Urothelium cell line (cell line): ENCODE results near the gene CAPN13.
A peak's percentile ranks its signal among the peaks of the same experiment; 100 is the strongest.

Source experiments
- DNase-seq: peaks from one replicate; pipeline ENCODE4 v3.0.0; 2011; ENCODE audit warnings: low spot score, mixed read lengths
- FAIRE-seq: peaks from 2 replicates; lab custom pipeline; 2011; peaks lifted over from hg19 to GRCh38; lab: Jason Lieb, UNC

CAPN13 gene

GRCh38 chr2:30765876-30766470 lies 41.3 kb downstream of the CAPN13 start:
- FAIRE-seq (no peak), DNase-seq (no peak)

DNA sequence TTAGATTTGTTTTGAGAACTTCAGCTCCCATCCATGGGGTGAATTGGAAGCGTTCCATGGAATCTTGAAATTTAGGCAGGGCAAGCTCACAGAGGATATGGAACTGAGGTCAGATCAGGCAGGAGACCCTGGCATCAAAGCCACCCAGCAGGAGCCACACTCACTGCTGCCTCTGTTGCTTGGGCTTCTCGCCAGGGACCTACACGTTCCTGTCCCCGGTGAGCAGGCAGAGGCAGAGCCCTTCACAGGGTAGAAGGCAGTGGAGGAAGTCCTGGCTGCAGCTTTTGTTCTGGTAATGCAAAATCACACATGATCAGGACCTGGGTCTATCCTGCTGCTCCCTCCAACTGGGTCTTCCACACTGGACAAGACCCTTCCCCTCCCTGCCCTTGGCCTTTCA lies 42.1 kb downstream of the CAPN13 start:
- FAIRE-seq (no peak), DNase-seq (no peak)

DNA sequence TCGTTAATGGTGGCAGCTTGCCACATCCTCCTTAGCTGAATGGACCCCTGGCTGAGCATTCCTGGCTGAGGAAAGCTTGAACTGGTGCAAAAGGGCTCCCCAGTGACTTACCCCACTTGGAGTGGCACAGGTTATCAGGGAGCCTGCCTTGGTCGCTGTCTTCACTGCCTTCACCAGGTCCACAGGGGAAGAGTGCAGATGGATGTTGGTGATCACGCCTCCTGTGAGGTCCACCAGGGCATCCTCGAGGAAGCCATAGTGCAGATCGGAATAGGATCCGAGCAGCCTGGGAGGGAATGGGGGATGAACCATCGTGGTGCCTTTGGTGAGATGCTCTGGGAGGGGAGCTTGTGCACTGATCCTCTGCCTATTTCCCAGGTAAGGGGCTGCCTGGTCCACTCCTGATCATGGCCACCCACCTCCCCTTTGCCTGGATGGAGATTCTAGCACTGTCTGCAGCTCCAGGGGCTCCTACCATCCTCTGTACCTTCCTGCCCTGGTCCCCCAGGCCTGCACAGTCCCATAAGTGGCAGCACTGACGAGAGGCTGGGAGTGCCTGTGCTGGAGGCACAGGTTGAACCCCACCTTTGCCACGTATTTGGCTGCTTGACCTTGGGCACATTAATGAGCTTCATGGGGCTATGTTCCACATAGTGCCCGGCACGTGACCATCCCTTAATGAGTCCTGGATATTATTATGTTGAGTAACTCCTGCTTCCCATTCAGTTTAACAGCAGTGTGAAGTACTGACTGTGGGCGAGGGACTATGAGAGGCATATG lies 43.0 kb downstream of the CAPN13 start:
- peak; percentile 61 for FAIRE-seq

GRCh38 chr2:30763151-30763660 lies 44.0 kb downstream of the CAPN13 start:
- FAIRE-seq (no peak), DNase-seq (no peak)

More for the DNA sequence above, 43.0 kb downstream of the CAPN13 start:
- no peak for DNase-seq

DNA sequence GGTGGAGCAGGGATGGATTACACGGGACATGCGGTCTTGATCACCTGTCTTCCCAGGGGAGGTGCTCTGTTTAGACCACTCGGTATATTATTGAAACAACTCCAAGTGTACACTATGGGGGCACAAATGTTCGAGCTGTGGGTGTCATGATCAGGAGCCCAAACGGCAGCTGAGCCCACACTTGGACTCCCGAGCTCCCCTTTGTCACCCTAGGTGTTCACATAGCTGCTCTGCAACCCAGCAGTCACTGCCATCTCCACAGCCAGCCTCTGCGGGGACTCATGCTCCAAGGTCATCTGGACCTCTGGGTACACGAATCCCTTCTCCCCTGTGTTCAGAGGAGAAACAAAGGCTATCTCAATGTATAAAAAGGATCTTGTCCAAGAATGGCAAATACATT lies 46.0 kb downstream of the CAPN13 start:
- FAIRE-seq (no peak), DNase-seq (no peak)

- FAIRE-seq: no peak
These were observed 47.8 kb downstream of the CAPN13 start for GRCh38 chr2:30759481-30759880.

GRCh38 chr2:30758191-30758651 lies 49.0 kb downstream of the CAPN13 start:
- DNase-seq (no peak), FAIRE-seq (no peak)

More at GRCh38 chr2:30759481-30759880, 47.8 kb downstream of the CAPN13 start:
- no peak for DNase-seq

DNA sequence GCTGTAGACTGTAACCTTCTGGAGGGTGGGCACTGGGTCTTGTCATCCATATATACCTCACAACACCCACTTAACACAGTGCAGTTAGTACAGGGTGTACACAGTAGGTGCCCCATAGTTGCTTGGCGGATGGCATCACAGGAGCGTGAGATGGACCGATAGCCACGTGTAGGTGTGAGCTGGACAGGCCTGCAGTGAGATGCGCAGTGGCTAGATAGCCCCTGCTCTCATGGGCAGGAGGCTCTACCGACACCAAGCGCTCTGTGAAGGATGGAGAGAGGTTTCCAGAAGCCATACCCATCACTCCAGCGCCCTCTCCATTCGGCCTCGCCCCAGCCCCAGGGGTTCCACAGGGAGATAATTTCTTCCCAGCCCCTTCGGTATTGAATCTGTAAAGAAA lies 49.5 kb downstream of the CAPN13 start:
- FAIRE-seq (no peak), DNase-seq (no peak)

GRCh38 chr2:30756971-30757370 lies 50.3 kb downstream of the CAPN13 start:
- no peak for FAIRE-seq

DNA sequence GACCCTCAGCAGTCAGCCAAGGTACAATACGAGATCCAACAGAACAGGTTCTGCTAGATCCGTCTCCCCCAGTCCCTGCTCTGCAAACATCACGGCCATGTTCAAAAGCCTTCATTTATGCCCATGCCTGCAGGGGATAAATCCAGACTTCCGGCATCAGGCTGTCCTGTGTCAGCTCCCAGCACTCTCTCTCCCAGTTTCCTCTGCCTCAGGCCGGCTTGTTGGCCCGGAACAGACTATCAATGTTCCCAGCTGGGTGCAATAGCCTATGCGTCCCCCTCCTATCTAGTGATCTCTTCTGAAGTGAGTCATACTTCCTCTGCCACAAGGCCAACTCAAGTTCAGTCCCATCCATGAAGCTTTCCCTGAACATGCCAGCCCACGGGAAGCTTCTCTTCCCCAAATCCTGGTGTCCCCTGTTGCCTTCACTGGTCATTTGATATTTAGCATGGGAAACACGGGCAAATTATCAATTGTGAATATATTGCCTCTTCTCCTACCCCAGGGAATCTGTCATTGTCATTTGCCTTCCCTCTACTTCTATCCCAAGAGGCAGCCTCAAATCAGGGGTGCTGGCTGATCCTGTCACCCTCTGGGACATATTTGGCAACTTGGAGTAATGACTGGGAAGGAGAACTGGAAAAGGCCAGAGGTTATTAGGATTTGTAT lies 51.1 kb downstream of the CAPN13 start:
- peak; percentile 40 for DNase-seq
- no peak for FAIRE-seq

More at GRCh38 chr2:30756971-30757370, 50.3 kb downstream of the CAPN13 start:
- DNase-seq: no peak

- FAIRE-seq (no peak), DNase-seq (no peak)
These were observed 53.6 kb downstream of the CAPN13 start for GRCh38 chr2:30753630-30754029.

GRCh38 chr2:30752811-30753210 lies 54.4 kb downstream of the CAPN13 start:
- DNase-seq (no peak), FAIRE-seq (no peak)

- DNase-seq: no peak
- no peak for FAIRE-seq
These were observed 60.0 kb downstream of the CAPN13 start for GRCh38 chr2:30747206-30747605.

DNA sequence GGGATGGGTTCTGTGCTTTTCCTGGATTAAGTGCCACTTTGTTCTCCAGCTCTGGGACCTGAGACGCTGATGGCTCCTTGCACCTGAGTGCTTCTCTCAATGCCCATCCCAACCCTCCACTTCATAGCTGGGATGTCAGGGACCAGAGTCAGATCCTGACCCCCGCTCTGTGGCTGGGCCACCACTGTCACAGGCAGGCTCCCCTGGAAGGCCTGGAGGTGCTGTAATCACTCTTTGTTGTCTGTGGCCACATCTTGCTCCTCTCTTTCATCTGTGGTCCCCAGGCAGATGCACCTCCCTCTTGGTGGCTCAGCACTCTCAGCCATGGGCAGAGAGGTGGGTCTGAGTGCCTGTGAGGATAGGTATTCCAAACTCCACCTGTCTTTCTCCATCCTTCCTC lies 62.4 kb downstream of the CAPN13 start:
- FAIRE-seq: peak; percentile 48
- no peak for DNase-seq

- FAIRE-seq (no peak), DNase-seq (no peak)
These were observed 65.7 kb downstream of the CAPN13 start for GRCh38 chr2:30741576-30741975.

DNA sequence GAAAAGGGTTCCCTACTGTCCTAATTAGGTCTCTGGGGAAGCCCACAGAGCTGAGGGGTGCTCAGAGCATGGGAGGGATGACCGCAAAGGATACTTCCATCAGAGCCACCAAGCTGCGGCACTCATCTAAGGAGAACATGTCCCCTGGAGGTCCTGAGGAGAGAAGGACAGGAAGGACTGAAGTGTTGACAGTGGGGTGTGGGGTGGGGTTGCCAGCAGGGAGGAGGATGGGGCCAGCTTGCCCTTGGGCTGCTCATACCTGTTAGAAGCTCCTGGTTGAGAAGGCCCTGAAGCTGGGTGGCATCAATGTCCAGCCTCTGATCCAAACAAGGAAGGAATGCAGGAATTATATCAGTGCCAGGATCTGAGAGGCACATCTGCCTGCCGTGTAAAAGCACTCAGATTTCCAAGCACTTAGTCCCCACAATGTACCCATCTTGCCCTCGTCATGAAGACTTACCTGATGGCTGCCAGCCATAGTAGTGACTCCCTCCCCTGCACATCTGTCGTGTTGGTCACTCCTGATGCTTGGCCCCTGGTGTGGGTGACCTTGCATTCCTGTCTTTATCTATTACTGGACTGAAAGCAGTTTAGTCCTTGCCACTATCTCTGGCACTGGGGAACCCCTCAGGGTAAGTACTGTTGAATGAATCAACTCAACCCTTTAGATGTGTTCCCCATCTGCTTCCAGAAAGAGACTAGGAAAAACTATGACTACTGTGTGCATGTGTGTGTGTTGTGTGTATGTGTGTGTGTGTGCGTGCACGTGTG lies 68.9 kb downstream of the CAPN13 start:
- DNase-seq (no peak), FAIRE-seq (peak; percentile 27)

DNA sequence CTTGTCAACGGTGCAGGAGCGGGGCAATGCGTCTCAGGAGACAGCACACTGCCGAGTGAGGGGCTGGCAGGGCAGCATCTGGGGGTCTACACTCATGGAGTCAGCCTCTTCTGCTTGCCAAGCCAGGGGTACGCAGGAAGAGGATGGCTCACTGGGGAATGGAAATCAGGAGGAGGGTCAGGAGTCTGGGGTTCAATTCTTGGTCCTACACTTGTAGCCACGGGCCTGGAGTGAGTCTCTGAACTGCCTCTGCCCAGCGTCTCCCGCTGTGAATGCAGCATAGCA lies 70.0 kb downstream of the CAPN13 start:
- DNase-seq (no peak), FAIRE-seq (no peak)

- no peak for FAIRE-seq
- no peak for DNase-seq
These were observed 70.6 kb downstream of the CAPN13 start for GRCh38 chr2:30736461-30737325.

GRCh38 chr2:30733876-30734520 lies 73.2 kb downstream of the CAPN13 start:
- FAIRE-seq: no peak
- DNase-seq: no peak

GRCh38 chr2:30732876-30733275 lies 74.4 kb downstream of the CAPN13 start:
- no peak for DNase-seq
- no peak for FAIRE-seq
